Measurements from ENCODE around the gene TRIOBP.

DNA sequence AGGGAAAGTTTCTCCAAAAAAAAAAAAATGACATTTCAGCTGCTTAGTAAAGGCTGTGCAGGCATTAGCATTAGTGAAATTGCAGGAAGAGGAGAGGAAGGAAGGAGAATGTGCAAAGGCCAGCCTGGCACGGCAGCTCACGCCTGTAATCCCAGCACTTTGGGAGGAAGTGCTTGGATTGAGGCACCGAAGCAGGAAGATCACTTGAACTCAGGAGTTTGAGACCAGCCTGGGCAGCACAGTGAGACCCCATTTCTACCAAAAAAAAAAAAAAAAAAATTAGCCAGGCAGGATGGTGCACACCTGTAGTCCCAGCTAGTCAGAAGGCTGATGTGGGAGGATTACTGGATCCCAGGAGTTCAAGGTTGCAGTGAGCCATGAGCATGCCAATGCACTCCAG lies 7.8 kb downstream of the TRIOBP start:
- TF ChIP-seq TAF1 (IDR thresholded peaks at IDR 0.05; ENCODE audit: low read depth, low read length) (no peak), POLR2AphosphoS5 (IDR thresholded peaks at IDR 0.05; ENCODE audit: low read depth, low read length) (no peak), POLR2A (IDR thresholded peaks at IDR 0.05; ENCODE audit: low read depth, low read length) (no peak)
